Astrocyte of the spinal cord (primary cell): ENCODE measurements around the gene COG7.
"Not testable (repeated sequence)": the region's sequence is repeated elsewhere in the genome, so short reads cannot be mapped to it uniquely, and the experiment has no call there.

Experiments used
- DNase-seq: peaks from one replicate; pipeline ENCODE4 v3.0.0; 2011; ENCODE audit warnings: low read depth, low spot score
- H3K4me3 ChIP-seq: 2 replicates; pipeline ENCODE4 v1.5.1; 2011; ENCODE audit warnings: low read depth, mild to moderate bottlenecking, low read length, moderate library complexity
- CTCF ChIP-seq: IDR thresholded peaks from 2 replicates; pipeline ENCODE4 v1.5.1; 2012; ENCODE audit warnings: low read depth, mild to moderate bottlenecking, low read length, inconsistent platforms
- in situ Hi-C: cut with HindIII; loops from 2 replicates; pipeline ENCODE4 v1.10.0; 2017; ENCODE audit warnings: low sequenced_read_pairs

Gene COG7

GRCh38 chr16:23401139-23401538 lies 51.9 kb downstream of the COG7 start:
- in situ Hi-C loops, result no loop called here
- TF ChIP-seq CTCF, result no peak
- no peak for DNase-seq
- no peak overlapping the region for H3K4me3 ChIP-seq

- in situ Hi-C loops, DNase-seq, H3K4me3 ChIP-seq: not testable (repeated sequence)
Measured at GRCh38 chr16:23400447-23400846, 52.5 kb downstream of the COG7 start.

GRCh38 chr16:23398987-23399805 lies 53.8 kb downstream of the COG7 start:
- TF ChIP-seq CTCF, result peak; percentile 20
- no peak overlapping the region for H3K4me3 ChIP-seq
- in situ Hi-C loops, result no loop called here
- peak; percentile 45 for DNase-seq

- H3K4me3 ChIP-seq, result no peak overlapping the region
- no peak for TF ChIP-seq CTCF
- DNase-seq, result no peak
- in situ Hi-C loops, result no loop called here
Measured at GRCh38 chr16:23397464-23397863, 55.5 kb downstream of the COG7 start.

GRCh38 chr16:23395732-23396131 lies 57.3 kb downstream of the COG7 start:
- DNase-seq, result no peak
- TF ChIP-seq CTCF, result no peak
- in situ Hi-C loops, result no loop called here

GRCh38 chr16:23394141-23394831 lies 58.7 kb downstream of the COG7 start:
- no peak for TF ChIP-seq CTCF
- DNase-seq, result no peak
- in situ Hi-C loops, result no loop called here
- no peak overlapping the region for H3K4me3 ChIP-seq

More at GRCh38 chr16:23395732-23396131, 57.3 kb downstream of the COG7 start:
- H3K4me3 ChIP-seq, result no peak overlapping the region

GRCh38 chr16:23392223-23392600 lies 60.8 kb downstream of the COG7 start:
- no peak for DNase-seq

More at GRCh38 chr16:23392223-23392600, 60.8 kb downstream of the COG7 start:
- no peak for TF ChIP-seq CTCF
- H3K4me3 ChIP-seq, result no peak overlapping the region
- in situ Hi-C loops, result no loop called here
